NCI-H345 treated with DMSO at 0.1 percent for 48 hours (cell line): ENCODE measurements around the gene SUSD4.

ENCODE experiments used
- DNase-seq: peaks from one replicate; lab custom pipeline; 2025; ENCODE audit not compliant: unreplicated experiment; lab: John Stamatoyannopoulos, UW

Gene SUSD4

GRCh38 chr1:223363057-223363855, 720 bp downstream of the SUSD4 start:
- DNase-seq, result peak; percentile 38

- no peak for DNase-seq
These were observed 5.2 kb downstream of the SUSD4 start for GRCh38 chr1:223358826-223359225.

GRCh38 chr1:223355699-223356098, 8.3 kb downstream of the SUSD4 start:
- DNase-seq, result no peak

- no peak for DNase-seq
These were observed 10.0 kb downstream of the SUSD4 start for GRCh38 chr1:223353939-223354338.

GRCh38 chr1:223352944-223353343, 11.0 kb downstream of the SUSD4 start:
- DNase-seq, result no peak

- DNase-seq, result no peak
These were observed 13.5 kb downstream of the SUSD4 start for GRCh38 chr1:223350361-223350908.

GRCh38 chr1:223349241-223349640, 14.7 kb downstream of the SUSD4 start:
- no peak for DNase-seq

- DNase-seq, result no peak
These were observed 15.5 kb downstream of the SUSD4 start for GRCh38 chr1:223348439-223348838.

- DNase-seq, result no peak
These were observed 16.4 kb downstream of the SUSD4 start for GRCh38 chr1:223347583-223347982.

- DNase-seq, result no peak
These were observed 17.7 kb downstream of the SUSD4 start for GRCh38 chr1:223346311-223346710.

- no peak for DNase-seq
These were observed 18.3 kb downstream of the SUSD4 start for GRCh38 chr1:223345720-223346119.

- no peak for DNase-seq
These were observed 19.5 kb downstream of the SUSD4 start for GRCh38 chr1:223344491-223344890.

- DNase-seq, result no peak
These were observed 20.3 kb downstream of the SUSD4 start for GRCh38 chr1:223343692-223344091.

- no peak for DNase-seq
These were observed 22.9 kb downstream of the SUSD4 start for GRCh38 chr1:223341121-223341520.

GRCh38 chr1:223340637-223341036, 23.3 kb downstream of the SUSD4 start:
- no peak for DNase-seq

- no peak for DNase-seq
These were observed 24.1 kb downstream of the SUSD4 start for GRCh38 chr1:223339861-223340260.

GRCh38 chr1:223338811-223339746, 24.9 kb downstream of the SUSD4 start:
- DNase-seq, result no peak

GRCh38 chr1:223337174-223337869, 26.7 kb downstream of the SUSD4 start:
- DNase-seq, result no peak

GRCh38 chr1:223334156-223334555, 29.8 kb downstream of the SUSD4 start:
- DNase-seq, result no peak

GRCh38 chr1:223332997-223333396, 31.0 kb downstream of the SUSD4 start:
- no peak for DNase-seq

- DNase-seq, result no peak
These were observed 32.0 kb downstream of the SUSD4 start for GRCh38 chr1:223331929-223332328.
